IMR-90 (cell line): Measurements from ENCODE around the gene ZNF138. TPM values are rescaled to one million over a fixed set of nuclear protein-coding genes. Genes with fewer than 3 reads are reported as not detected.

Experiments
- ATAC-seq: fragments of 200-7000 bp; cut with Tn5 transposase; 2 replicates; pipeline ENCODE4 v1.9.1; 2020; ENCODE audit warnings: low read depth, mild to moderate bottlenecking, moderate library complexity
- BruUV-seq: library from RNA; stranded (reverse); fragments of 400-500 nt; replicated peaks from 2 replicates; lab custom pipeline; 2021; lab: Mats Ljungman, UMichigan
- CTCF ChIA-PET: fragments of 300-600 bp; formaldehyde crosslinking; extraction: SDS; loops from one replicate; lab custom pipeline; 2021; ENCODE audit warnings: antibody characterized with exemption; lab: Yijun Ruan, JAX
- POLR2A ChIA-PET: fragments of 300-600 bp; sonication (Branson Sonifier 250); formaldehyde crosslinking; loops from one replicate; lab custom pipeline; 2022; ENCODE audit warnings: antibody characterized with exemption; ENCODE audit not compliant: unreplicated experiment; lab: Charles Lee
- DNase-seq: peaks from one replicate; pipeline ENCODE4 v3.0.0; 2013
- H2AFZ ChIP-seq: replicated peaks from 2 replicates; pipeline ENCODE3; 2013; ENCODE audit warnings: low read length, mild to moderate bottlenecking; ENCODE audit not compliant: poor library complexity
- H2AK5ac ChIP-seq: 2 replicates; pipeline ENCODE4 v1.6.1; 2013; ENCODE audit warnings: low read depth, low read length, inconsistent platforms
- H2AK9ac ChIP-seq: replicated peaks from 2 replicates; pipeline ENCODE3; 2013; ENCODE audit warnings: mild to moderate bottlenecking, low read depth, low read length, moderate library complexity; ENCODE audit not compliant: poor library complexity
- H2BK120ac ChIP-seq: 2 replicates; pipeline ENCODE4 v1.6.1; 2013; ENCODE audit warnings: low read depth, low read length, inconsistent platforms
- H2BK15ac ChIP-seq: 3 replicates; pipeline ENCODE4 v1.6.1; 2013; ENCODE audit warnings: low read depth, low read length, inconsistent platforms
- H2BK20ac ChIP-seq: 2 replicates; pipeline ENCODE4 v1.6.1; 2013; ENCODE audit warnings: low read depth, mild to moderate bottlenecking, inconsistent platforms, low read length, moderate library complexity
- H2BK5ac ChIP-seq: 2 replicates; pipeline ENCODE4 v1.6.1; 2013; ENCODE audit warnings: mild to moderate bottlenecking, low read depth, low read length, inconsistent platforms; ENCODE audit not compliant: poor library complexity, severe bottlenecking
- H3K14ac ChIP-seq: replicated peaks from 2 replicates; pipeline ENCODE4 v1.6.1; 2013; ENCODE audit warnings: low read depth, low read length, inconsistent platforms
- H3K18ac ChIP-seq: 2 replicates; pipeline ENCODE4 v1.6.1; 2013; ENCODE audit warnings: low read depth, low read length, control low read depth
- H3K23ac ChIP-seq: 2 replicates; pipeline ENCODE4 v1.6.1; 2013; ENCODE audit warnings: low read depth, low read length, inconsistent platforms
- H3K27ac ChIP-seq: 2 replicates; pipeline ENCODE4 v1.5.1; 2013; ENCODE audit warnings: mild to moderate bottlenecking, control low read depth, low read length; ENCODE audit not compliant: insufficient read depth
- H3K27me3 ChIP-seq: 2 replicates; pipeline ENCODE4 v1.6.1; 2013; ENCODE audit warnings: low read length; ENCODE audit not compliant: control insufficient read depth, insufficient read depth
- H3K36me3 ChIP-seq: 2 replicates; pipeline ENCODE4 v1.6.1; 2013; ENCODE audit warnings: low read length, mixed read lengths; ENCODE audit not compliant: control insufficient read depth, insufficient read depth
- H3K4ac ChIP-seq: 2 replicates; pipeline ENCODE4 v1.6.1; 2013; ENCODE audit warnings: low read depth, low read length, inconsistent platforms
- H3K4me1 ChIP-seq: 2 replicates; pipeline ENCODE4 v1.6.1; 2013; ENCODE audit warnings: low read length, mixed read lengths; ENCODE audit not compliant: control insufficient read depth, insufficient read depth
- H3K4me2 ChIP-seq: 2 replicates; pipeline ENCODE4 v1.6.1; 2013; ENCODE audit warnings: low read depth, mild to moderate bottlenecking, control low read depth, low read length, moderate library complexity
- H3K4me3 ChIP-seq: 2 replicates; pipeline ENCODE4 v1.5.1; 2013; ENCODE audit warnings: low read depth, mild to moderate bottlenecking, control low read depth, low read length, moderate library complexity; ENCODE audit not compliant: insufficient read depth
- H3K56ac ChIP-seq: 2 replicates; pipeline ENCODE4 v1.6.1; 2013; ENCODE audit warnings: low read length, inconsistent platforms; ENCODE audit not compliant: insufficient read depth; ENCODE audit errors: extremely low read depth
- H3K79me1 ChIP-seq, 2 experiments: 2 replicates each; pipeline ENCODE4 v1.6.1; 2013; ENCODE audit warnings: low read length in 2 of 2, inconsistent platforms in 1 of 2, low read depth in 1 of 2
- H3K9ac ChIP-seq: 2 replicates; pipeline ENCODE4 v1.6.1; 2013; ENCODE audit warnings: low read depth, low read length, control low read depth
- H3K9me1 ChIP-seq: 2 replicates; pipeline ENCODE4 v1.6.1; 2013; ENCODE audit warnings: low read length, inconsistent platforms; ENCODE audit not compliant: insufficient read depth
- H3K9me3 ChIP-seq: 2 replicates; pipeline ENCODE4 v1.6.1; 2013; ENCODE audit warnings: low read length; ENCODE audit not compliant: control insufficient read depth, insufficient read depth
- H4K20me1 ChIP-seq: 2 replicates; pipeline ENCODE4 v1.6.1; 2013; ENCODE audit warnings: low read length, inconsistent platforms; ENCODE audit not compliant: insufficient read depth
- H4K5ac ChIP-seq: 2 replicates; pipeline ENCODE4 v1.6.1; 2013; ENCODE audit warnings: mild to moderate bottlenecking, low read depth, low read length, control low read depth
- H4K8ac ChIP-seq, 2 experiments: 2 replicates each; pipeline ENCODE4 v1.6.1; 2013; ENCODE audit warnings: low read depth in 2 of 2, low read length in 2 of 2, control low read depth in 1 of 2, inconsistent platforms in 1 of 2
- H4K91ac ChIP-seq: 2 replicates; pipeline ENCODE4 v1.6.1; 2013; ENCODE audit warnings: low read depth, low read length, inconsistent platforms; ENCODE audit not compliant: insufficient read depth
- BHLHE40 ChIP-seq: fragments of 150-350 bp; IDR thresholded peaks from 2 replicates; pipeline ENCODE4 v1.6.1; 2016; ENCODE audit warnings: mild to moderate bottlenecking, low read depth, low read length
- CEBPB ChIP-seq: IDR thresholded peaks from 2 replicates; pipeline ENCODE4 v1.6.1; 2012; ENCODE audit warnings: low read depth, low read length, improper control_type of control experiment
- CHD1 ChIP-seq: IDR thresholded peaks from 2 replicates; pipeline ENCODE4 v1.6.1; 2012; ENCODE audit warnings: low read depth, low read length, improper control_type of control experiment
- FOS ChIP-seq: fragments of 150-350 bp; IDR thresholded peaks from 2 replicates; pipeline ENCODE4 v1.6.1; 2016; ENCODE audit warnings: low read depth, low read length
- MAFK ChIP-seq: IDR thresholded peaks from 2 replicates; pipeline ENCODE4 v1.6.1; 2012; ENCODE audit warnings: low read depth, low read length, improper control_type of control experiment
- MAZ ChIP-seq: IDR thresholded peaks from 2 replicates; pipeline ENCODE4 v1.6.1; 2012; ENCODE audit warnings: low read depth, mild to moderate bottlenecking, low read length, improper control_type of control experiment, moderate library complexity, borderline replicate concordance
- MXI1 ChIP-seq: IDR thresholded peaks from 2 replicates; pipeline ENCODE4 v1.6.1; 2012; ENCODE audit warnings: low read depth, mild to moderate bottlenecking, low read length, moderate library complexity, borderline replicate concordance
- NFE2L2 ChIP-seq: fragments of 150-350 bp; IDR thresholded peaks from 2 replicates; pipeline ENCODE4 v1.6.1; 2016; ENCODE audit warnings: low read depth, mild to moderate bottlenecking, low read length
- POLR2A ChIP-seq: IDR thresholded peaks from 2 replicates; pipeline ENCODE4 v1.6.1; 2012; ENCODE audit warnings: mild to moderate bottlenecking, low read depth, low read length
- RAD21 ChIP-seq: IDR thresholded peaks from 2 replicates; pipeline ENCODE4 v1.6.1; 2012; ENCODE audit warnings: low read length, improper control_type of control experiment
- RCOR1 ChIP-seq: IDR thresholded peaks from 2 replicates; pipeline ENCODE4 v1.6.1; 2012; ENCODE audit warnings: mild to moderate bottlenecking, low read length, improper control_type of control experiment; ENCODE audit not compliant: insufficient replicate concordance
- RFX5 ChIP-seq: IDR thresholded peaks from 2 replicates; pipeline ENCODE4 v1.8.0; 2012; ENCODE audit warnings: low read depth, mild to moderate bottlenecking, low read length, moderate library complexity
- SMC3 ChIP-seq: fragments of 150-350 bp; IDR thresholded peaks from 2 replicates; pipeline ENCODE4 v1.6.1; 2016; ENCODE audit warnings: low read depth, mild to moderate bottlenecking, antibody characterized with exemption, low read length, moderate library complexity
- WGBS, 2 experiments: methylation state at CpG; one replicate each; pipeline versions ENCODE4 v1.1.5 to v1.1.7; 2013; ENCODE audit warnings: missing lambda C conversion rate in 2 of 2; ENCODE audit not compliant: insufficient read length in 1 of 2; ENCODE audit errors: extremely low coverage in 2 of 2; 5-methylcytosine and 5-hydroxymethylcytosine counted together
- dilution Hi-C: fragments of 300-500 bp; cut with HindIII; formaldehyde crosslinking; loops from one replicate; pipeline ENCODE4 v1.14.3; 2018; ENCODE audit warnings: low sequenced_read_pairs; ENCODE audit not compliant: unreplicated experiment
- in situ Hi-C: fragments of 300-500 bp; cut with MboI; formaldehyde crosslinking; loops from 3 replicates; pipeline ENCODE4 v1.14.3; 2019; ENCODE audit warnings: low sequenced_read_pairs, inconsistent platforms, mixed read lengths
- intact Hi-C: fragments of 100-400 bp; cut with micrococcal nuclease; formaldehyde crosslinking; loops from 2 replicates; pipeline ENCODE4 v1.10.0; 2022
- polyA plus RNA-seq, 3 experiments: library from polyadenylated mRNA; depleted of rRNA; stranded (reverse); fragments of >200 nt; gene quantifications; 2 replicates each; pipeline ENCODE4 v1.2.3, GENCODE V29; 2012; ENCODE audit warnings: low replicate concordance in 1 of 3
- total RNA-seq: library from RNA; depleted of rRNA; stranded (reverse); fragments of >200 nt; gene quantifications from 2 replicates; pipeline ENCODE4 v1.2.3, GENCODE V29; 2012
- TF ChIP-seq, protein P1 (sequence below): fragments of 150-350 bp; IDR thresholded peaks from 2 replicates; pipeline ENCODE4 v1.6.1; 2016; ENCODE audit warnings: low read depth, mild to moderate bottlenecking, low read length, moderate library complexity, borderline replicate concordance
- TF ChIP-seq, protein P2 (sequence below): conservative IDR thresholded peaks from 2 replicates; pipeline ENCODE4 v1.5.1; 2012; ENCODE audit warnings: mild to moderate bottlenecking, low read depth, low read length, improper control_type of control experiment
- TF ChIP-seq, protein P3 (sequence below): fragments of 150-350 bp; IDR thresholded peaks from 2 replicates; pipeline ENCODE4 v1.6.1; 2017; ENCODE audit warnings: mild to moderate bottlenecking, antibody characterized with exemption, low read length, low read depth

The ZNF138 gene
- total and polyA plus RNA-seq, 2 of the 4 experiments (the other 2 are of a cell fraction): 3.2 to 3.6 TPM

DNA sequence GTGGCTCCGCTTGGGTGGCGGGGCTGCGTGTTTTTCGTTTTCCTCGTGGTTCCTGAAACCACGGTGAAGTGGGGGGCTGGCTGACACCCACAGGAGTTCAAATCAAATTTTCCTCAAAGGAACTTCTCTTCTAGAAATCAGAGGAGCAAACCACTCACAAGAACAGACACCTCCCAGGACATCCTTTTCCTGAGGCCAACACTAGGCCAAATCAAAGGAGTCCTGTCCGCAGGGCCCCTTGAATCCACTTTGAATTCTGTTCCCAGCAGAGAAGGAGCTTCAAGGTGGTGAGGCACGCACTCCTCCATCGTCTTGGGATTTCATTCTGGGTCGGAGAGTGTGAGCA is 78.9 kb downstream of the ZNF138 start:
- Histone ChIP-seq H2BK5ac (no peak overlapping the region), H3K27ac (no peak overlapping the region), H3K4ac (no peak overlapping the region), H3K9me3 (peaks cover 18% of the 10 kb centered on the region), H3K4me3 (no peak overlapping the region), H3K4me1 (no peaks in the 10 kb centered on the region), H3K4me2 (no peak overlapping the region), H4K8ac (no peak overlapping the region), H2BK15ac (no peak overlapping the region), H4K20me1 (no peaks in the 10 kb centered on the region), H2AK9ac (no peak overlapping the region), H3K9ac (no peak overlapping the region), H2BK120ac (no peak overlapping the region), H2AFZ (no peak overlapping the region), H2BK20ac (no peak overlapping the region), H3K27me3 (no peaks in the 10 kb centered on the region), H3K23ac (no peak overlapping the region), H3K79me1 (no peaks in the 10 kb centered on the region), H3K9me1 (no peaks in the 10 kb centered on the region), H4K91ac (no peak overlapping the region), H3K14ac (no peak overlapping the region), H3K36me3 (no peaks in the 10 kb centered on the region), H2AK5ac (no peak overlapping the region), H3K56ac (no peak overlapping the region), H3K18ac (no peak overlapping the region), H4K5ac (no peak overlapping the region)
- TF ChIP-seq SMC3 (no peak), BHLHE40 (no peak), MAFK (no peak), RCOR1 (no peak), FOS (no peak), MAZ (no peak), RAD21 (no peak), NFE2L2 (no peak), POLR2A (no peak), RFX5 (no peak), MXI1 (no peak), CEBPB (no peak), CHD1 (no peak)
- TF ChIP-seq, protein P1, sequence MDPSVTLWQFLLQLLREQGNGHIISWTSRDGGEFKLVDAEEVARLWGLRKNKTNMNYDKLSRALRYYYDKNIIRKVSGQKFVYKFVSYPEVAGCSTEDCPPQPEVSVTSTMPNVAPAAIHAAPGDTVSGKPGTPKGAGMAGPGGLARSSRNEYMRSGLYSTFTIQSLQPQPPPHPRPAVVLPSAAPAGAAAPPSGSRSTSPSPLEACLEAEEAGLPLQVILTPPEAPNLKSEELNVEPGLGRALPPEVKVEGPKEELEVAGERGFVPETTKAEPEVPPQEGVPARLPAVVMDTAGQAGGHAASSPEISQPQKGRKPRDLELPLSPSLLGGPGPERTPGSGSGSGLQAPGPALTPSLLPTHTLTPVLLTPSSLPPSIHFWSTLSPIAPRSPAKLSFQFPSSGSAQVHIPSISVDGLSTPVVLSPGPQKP: no peak
- TF ChIP-seq, protein P2, sequence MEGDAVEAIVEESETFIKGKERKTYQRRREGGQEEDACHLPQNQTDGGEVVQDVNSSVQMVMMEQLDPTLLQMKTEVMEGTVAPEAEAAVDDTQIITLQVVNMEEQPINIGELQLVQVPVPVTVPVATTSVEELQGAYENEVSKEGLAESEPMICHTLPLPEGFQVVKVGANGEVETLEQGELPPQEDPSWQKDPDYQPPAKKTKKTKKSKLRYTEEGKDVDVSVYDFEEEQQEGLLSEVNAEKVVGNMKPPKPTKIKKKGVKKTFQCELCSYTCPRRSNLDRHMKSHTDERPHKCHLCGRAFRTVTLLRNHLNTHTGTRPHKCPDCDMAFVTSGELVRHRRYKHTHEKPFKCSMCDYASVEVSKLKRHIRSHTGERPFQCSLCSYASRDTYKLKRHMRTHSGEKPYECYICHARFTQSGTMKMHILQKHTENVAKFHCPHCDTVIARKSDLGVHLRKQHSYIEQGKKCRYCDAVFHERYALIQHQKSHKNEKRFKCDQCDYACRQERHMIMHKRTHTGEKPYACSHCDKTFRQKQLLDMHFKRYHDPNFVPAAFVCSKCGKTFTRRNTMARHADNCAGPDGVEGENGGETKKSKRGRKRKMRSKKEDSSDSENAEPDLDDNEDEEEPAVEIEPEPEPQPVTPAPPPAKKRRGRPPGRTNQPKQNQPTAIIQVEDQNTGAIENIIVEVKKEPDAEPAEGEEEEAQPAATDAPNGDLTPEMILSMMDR: no peak
- TF ChIP-seq, protein P3, sequence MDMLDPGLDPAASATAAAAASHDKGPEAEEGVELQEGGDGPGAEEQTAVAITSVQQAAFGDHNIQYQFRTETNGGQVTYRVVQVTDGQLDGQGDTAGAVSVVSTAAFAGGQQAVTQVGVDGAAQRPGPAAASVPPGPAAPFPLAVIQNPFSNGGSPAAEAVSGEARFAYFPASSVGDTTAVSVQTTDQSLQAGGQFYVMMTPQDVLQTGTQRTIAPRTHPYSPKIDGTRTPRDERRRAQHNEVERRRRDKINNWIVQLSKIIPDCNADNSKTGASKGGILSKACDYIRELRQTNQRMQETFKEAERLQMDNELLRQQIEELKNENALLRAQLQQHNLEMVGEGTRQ: no peak
- intact Hi-C loops (no loop called here), dilution Hi-C loops (no loop called here), in situ Hi-C loops (no loop called here)
- no TSS peak for BruUV-seq
- no peak for ATAC-seq
- POLR2A ChIA-PET: no interaction called here
- no peak for DNase-seq
- CTCF ChIA-PET: no interaction called here
- WGBS, 2 experiments: 84% methylated on average over 5 of the region's 10 CpGs; no CpG with 5 or more reads in 1 of the 2 experiments
